H9 (cell line): ENCODE results near the gene DNAH12. TPM values are rescaled to one million over a fixed set of nuclear protein-coding genes. Genes with fewer than 3 reads are reported as not detected.

Source experiments
- DNase-seq: peaks from one replicate; pipeline ENCODE4 v3.0.0-alpha.2; 2017
- H2AFZ ChIP-seq: one replicate; pipeline ENCODE4 v1.6.1; 2013; ENCODE audit warnings: mild to moderate bottlenecking, low read length, control low read depth, moderate library complexity
- H2AK5ac ChIP-seq: 2 replicates; pipeline ENCODE4 v1.6.1; 2013; ENCODE audit warnings: low read length, control low read depth, mixed read lengths; ENCODE audit not compliant: insufficient read length
- H2BK120ac ChIP-seq: one replicate; pipeline ENCODE4 v1.6.1; 2013; ENCODE audit warnings: low read depth, mild to moderate bottlenecking, low read length, control low read depth, inconsistent platforms; ENCODE audit not compliant: poor library complexity, severe bottlenecking
- H2BK12ac ChIP-seq: 2 replicates; pipeline ENCODE4 v1.6.1; 2013; ENCODE audit warnings: low read length, control low read depth, mixed read lengths, low read depth; ENCODE audit not compliant: insufficient read length
- H2BK15ac ChIP-seq: 2 replicates; pipeline ENCODE4 v1.6.1; 2013; ENCODE audit warnings: low read depth, low read length, control low read depth
- H2BK20ac ChIP-seq: one replicate; pipeline ENCODE4 v1.6.1; 2013; ENCODE audit warnings: low read depth, mild to moderate bottlenecking, low read length, control low read depth, inconsistent platforms; ENCODE audit not compliant: poor library complexity, severe bottlenecking
- H2BK5ac ChIP-seq: 2 replicates; pipeline ENCODE4 v1.6.1; 2013; ENCODE audit warnings: low read length, control low read depth, mixed read lengths; ENCODE audit not compliant: insufficient read length
- H3K14ac ChIP-seq: 2 replicates; pipeline ENCODE4 v1.6.1; 2013; ENCODE audit warnings: low read length, control low read depth; ENCODE audit not compliant: insufficient read depth
- H3K18ac ChIP-seq: 2 replicates; pipeline ENCODE4 v1.6.1; 2013; ENCODE audit warnings: low read depth, mild to moderate bottlenecking, mixed read lengths, low read length, control low read depth; ENCODE audit not compliant: insufficient read length
- H3K23ac ChIP-seq: 2 replicates; pipeline ENCODE4 v1.6.1; 2013; ENCODE audit warnings: low read length, control low read depth, mixed read lengths, low read depth; ENCODE audit not compliant: insufficient read length
- H3K23me2 ChIP-seq: 2 replicates; pipeline ENCODE4 v1.6.1; 2013; ENCODE audit warnings: low read depth, mild to moderate bottlenecking, mixed read lengths, low read length, control low read depth; ENCODE audit not compliant: insufficient read length, poor library complexity, severe bottlenecking
- H3K27ac ChIP-seq: 2 replicates; pipeline ENCODE4 v1.5.1; 2013; ENCODE audit warnings: low read length, control low read depth, mixed read lengths, low read depth; ENCODE audit not compliant: insufficient read length
- H3K27me3 ChIP-seq: 2 replicates; pipeline ENCODE4 v1.6.1; 2013; ENCODE audit warnings: low read length, control low read depth, inconsistent platforms; ENCODE audit not compliant: insufficient read depth
- H3K4ac ChIP-seq: 2 replicates; pipeline ENCODE4 v1.6.1; 2013; ENCODE audit warnings: low read depth, mild to moderate bottlenecking, control low read depth, inconsistent platforms, low read length, moderate library complexity
- H3K4me1 ChIP-seq: 2 replicates; pipeline ENCODE4 v1.6.1; 2013; ENCODE audit warnings: low read length, control low read depth, inconsistent platforms; ENCODE audit not compliant: insufficient read depth
- H3K4me2 ChIP-seq: 2 replicates; pipeline ENCODE4 v1.6.1; 2013; ENCODE audit warnings: low read length, control low read depth, mixed read lengths; ENCODE audit not compliant: insufficient read length, insufficient read depth
- H3K56ac ChIP-seq: 2 replicates; pipeline ENCODE4 v1.6.1; 2013; ENCODE audit warnings: low read depth, mild to moderate bottlenecking, mixed read lengths, low read length, control low read depth; ENCODE audit not compliant: insufficient read length
- H3K79me1 ChIP-seq: 2 replicates; pipeline ENCODE4 v1.6.1; 2013; ENCODE audit warnings: low read depth, mild to moderate bottlenecking, moderate library complexity, low read length, control low read depth, inconsistent platforms; ENCODE audit not compliant: insufficient read depth, poor library complexity, severe bottlenecking
- H3K79me2 ChIP-seq: 2 replicates; pipeline ENCODE4 v1.6.1; 2013; ENCODE audit warnings: low read length, control low read depth, inconsistent platforms; ENCODE audit not compliant: insufficient read depth
- H3K9ac ChIP-seq: 2 replicates; pipeline ENCODE4 v1.6.1; 2013; ENCODE audit warnings: low read length, control low read depth, mixed read lengths; ENCODE audit not compliant: insufficient read length; ENCODE audit errors: extremely low read depth
- H3K9me3 ChIP-seq: one replicate; pipeline ENCODE4 v1.6.1; 2013; ENCODE audit warnings: low read depth, low read length, inconsistent platforms; ENCODE audit not compliant: control insufficient read depth
- H3T11ph ChIP-seq: one replicate; pipeline ENCODE4 v1.6.1; 2013; ENCODE audit warnings: mild to moderate bottlenecking, low read length, control low read depth, inconsistent platforms
- H4K20me1 ChIP-seq: one replicate; pipeline ENCODE4 v1.6.1; 2013; ENCODE audit not compliant: control insufficient read depth, insufficient read length, insufficient read depth
- H4K5ac ChIP-seq: 2 replicates; pipeline ENCODE4 v1.6.1; 2013; ENCODE audit warnings: low read depth, mild to moderate bottlenecking, mixed read lengths, low read length, control low read depth; ENCODE audit not compliant: insufficient read length
- H4K8ac ChIP-seq: replicated peaks from 2 replicates; pipeline ENCODE4 v1.6.1; 2013; ENCODE audit warnings: low read length, control low read depth, mixed read lengths, low read depth; ENCODE audit not compliant: insufficient read length
- H4K91ac ChIP-seq: 2 replicates; pipeline ENCODE4 v1.6.1; 2013; ENCODE audit warnings: low read depth, mild to moderate bottlenecking, moderate library complexity, mixed read lengths, low read length, control low read depth; ENCODE audit not compliant: insufficient read length
- H3K27ac Mint-ChIP-seq, 3 experiments: 2 replicates in 2 of 3; 3 replicates in 1 of 3; pipeline ENCODE4 v1.8.0; 2020 to 2021; ENCODE audit warnings: mixed read lengths in 3 of 3, mild to moderate bottlenecking in 1 of 3, moderate library complexity in 1 of 3
- H3K27me3 Mint-ChIP-seq: 2 replicates; pipeline ENCODE4 v1.8.0; 2021; ENCODE audit warnings: low read depth, mild to moderate bottlenecking, moderate library complexity, mixed read lengths
- H3K36me3 Mint-ChIP-seq, 3 experiments: 2 replicates in 2 of 3; 3 replicates in 1 of 3; pipeline ENCODE4 v1.8.0; 2020 to 2021; ENCODE audit warnings: low read depth in 3 of 3, mixed read lengths in 3 of 3; ENCODE audit not compliant: insufficient read depth in 1 of 3
- H3K4me1 Mint-ChIP-seq, 2 experiments: 2 replicates each; pipeline ENCODE4 v1.8.0; 2020; ENCODE audit warnings: mixed read lengths in 2 of 2
- H3K4me3 Mint-ChIP-seq, 2 experiments: 2 replicates in 1 of 2; 3 replicates in 1 of 2; pipeline ENCODE4 v1.8.0; 2020 to 2021; ENCODE audit warnings: mild to moderate bottlenecking in 2 of 2, mixed read lengths in 2 of 2, moderate library complexity in 1 of 2
- H3K9me3 Mint-ChIP-seq, 2 experiments: 2 replicates in 1 of 2; 3 replicates in 1 of 2; pipeline ENCODE4 v1.8.0; 2020; ENCODE audit warnings: mild to moderate bottlenecking in 2 of 2, mixed read lengths in 2 of 2, moderate library complexity in 1 of 2
- WGBS: extraction: QIAGEN DNeasy Blood & Tissue Kit; methylation state at CpG from one replicate; pipeline ENCODE4 v1.1.7; 2013; ENCODE audit warnings: missing lambda C conversion rate, low lambda C conversion rate, mixed read lengths; ENCODE audit not compliant: insufficient read length; ENCODE audit errors: extremely low coverage; 5-methylcytosine and 5-hydroxymethylcytosine counted together
- total RNA-seq: library from RNA; stranded (reverse); gene quantifications from 2 replicates; pipeline ENCODE4 v1.2.1, GENCODE V29; 2021
- TF ChIP-seq, protein P1 (sequence below): fragments of 200-600 bp; sonication (generic); conservative IDR thresholded peaks from 3 replicates; pipeline ENCODE4 v1.8.0; 2021; ENCODE audit warnings: antibody characterized with exemption, mild to moderate bottlenecking

DNAH12 gene
- total RNA-seq, 1 experiment from 2014 or later = not detected

DNA sequence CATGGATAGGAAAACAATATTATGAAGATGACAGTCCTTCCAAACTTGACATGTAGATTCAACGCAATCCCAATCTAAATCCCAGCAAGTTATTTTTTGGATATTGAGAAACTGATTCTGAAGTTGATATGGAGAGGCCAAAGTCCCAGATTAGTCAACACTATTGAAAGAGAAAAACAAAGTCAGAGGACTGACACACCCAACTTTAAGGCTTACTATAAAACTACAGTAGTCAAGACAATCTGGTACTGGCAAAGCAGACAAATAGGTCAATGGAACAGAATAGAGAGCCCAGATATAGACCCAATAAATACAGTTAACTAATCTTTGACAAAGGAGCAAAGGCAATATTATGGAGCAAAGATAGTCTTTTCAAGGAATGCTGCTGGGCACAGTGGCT lies 132.4 kb downstream of the DNAH12 start:
- Histone ChIP-seq H2AK5ac (no peak overlapping the region), H3K79me1 (no peaks in the 10 kb centered on the region), H4K5ac (no peak overlapping the region), H3K4ac (no peak overlapping the region), H2BK120ac (no peak overlapping the region), H2BK15ac (no peak overlapping the region), H3K23me2 (no peaks in the 10 kb centered on the region), H3T11ph (no peak overlapping the region), H3K23ac (no peak overlapping the region), H4K8ac (no peak overlapping the region), H3K56ac (no peak overlapping the region), H4K20me1 (no peaks in the 10 kb centered on the region), H2BK5ac (no peak overlapping the region), H3K18ac (no peak overlapping the region), H3K79me2 (no peaks in the 10 kb centered on the region), H3K9me3 (no peaks in the 10 kb centered on the region), H4K91ac (no peak overlapping the region), H3K4me2 (no peak overlapping the region), H2BK20ac (no peak overlapping the region), H3K9ac (no peak overlapping the region), H2BK12ac (no peak overlapping the region), H3K27ac (no peak overlapping the region), H3K14ac (no peak overlapping the region), H3K27me3 (no peaks in the 10 kb centered on the region), H3K4me1 (no peaks in the 10 kb centered on the region), H2AFZ (no peak overlapping the region)
- WGBS = no CpG with 5 or more reads among the region's 1 CpG
- TF ChIP-seq, protein P1, sequence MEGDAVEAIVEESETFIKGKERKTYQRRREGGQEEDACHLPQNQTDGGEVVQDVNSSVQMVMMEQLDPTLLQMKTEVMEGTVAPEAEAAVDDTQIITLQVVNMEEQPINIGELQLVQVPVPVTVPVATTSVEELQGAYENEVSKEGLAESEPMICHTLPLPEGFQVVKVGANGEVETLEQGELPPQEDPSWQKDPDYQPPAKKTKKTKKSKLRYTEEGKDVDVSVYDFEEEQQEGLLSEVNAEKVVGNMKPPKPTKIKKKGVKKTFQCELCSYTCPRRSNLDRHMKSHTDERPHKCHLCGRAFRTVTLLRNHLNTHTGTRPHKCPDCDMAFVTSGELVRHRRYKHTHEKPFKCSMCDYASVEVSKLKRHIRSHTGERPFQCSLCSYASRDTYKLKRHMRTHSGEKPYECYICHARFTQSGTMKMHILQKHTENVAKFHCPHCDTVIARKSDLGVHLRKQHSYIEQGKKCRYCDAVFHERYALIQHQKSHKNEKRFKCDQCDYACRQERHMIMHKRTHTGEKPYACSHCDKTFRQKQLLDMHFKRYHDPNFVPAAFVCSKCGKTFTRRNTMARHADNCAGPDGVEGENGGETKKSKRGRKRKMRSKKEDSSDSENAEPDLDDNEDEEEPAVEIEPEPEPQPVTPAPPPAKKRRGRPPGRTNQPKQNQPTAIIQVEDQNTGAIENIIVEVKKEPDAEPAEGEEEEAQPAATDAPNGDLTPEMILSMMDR = no peak
- Mint-ChIP-seq H3K9me3 (no peaks in the 10 kb centered on the region; a peak in 1 of 5 replicates), H3K4me1 (no peaks in the 10 kb centered on the region), H3K27ac (no peak overlapping the region), H3K27me3 (no peaks in the 10 kb centered on the region; the same call in 1 of the 2 replicates), H3K4me3 (no peak overlapping the region), H3K36me3 (no peaks in the 10 kb centered on the region)
- DNase-seq = no peak
